A549 (cell line): Measurements from ENCODE around the gene GPI.

Experiments used
- ESRRA ChIP-seq: fragments of 150-350 bp; IDR thresholded peaks from 2 replicates; pipeline ENCODE4 v1.6.1; 2014; ENCODE audit warnings: mild to moderate bottlenecking, low read length, borderline replicate concordance
- FOSB ChIP-seq: fragments of 250-450 bp; sonication (Bioruptor Pico); IDR thresholded peaks from 2 replicates; pipeline ENCODE4 v1.5.0; 2020; ENCODE audit warnings: mild to moderate bottlenecking, moderate library complexity
- KDM1A ChIP-seq: fragments of 200-600 bp; sonication (generic); IDR thresholded peaks from 2 replicates; pipeline ENCODE4 v1.6.1; 2016; ENCODE audit warnings: low read depth, mild to moderate bottlenecking
- KDM5A ChIP-seq: fragments of 200-600 bp; sonication (generic); IDR thresholded peaks from 2 replicates; pipeline ENCODE4 v1.6.1; 2016; ENCODE audit warnings: antibody characterized with exemption, mild to moderate bottlenecking
- POLR2A ChIP-seq: IDR thresholded peaks from 2 replicates; pipeline ENCODE4 v1.6.1; 2012; ENCODE audit warnings: mild to moderate bottlenecking, low read length
- POLR2AphosphoS2 ChIP-seq: conservative IDR thresholded peaks from 2 replicates; pipeline ENCODE4 v1.6.1; 2012; ENCODE audit warnings: low read length, improper control_type of control experiment, inconsistent platforms
- RAD21 ChIP-seq, 2 experiments: fragments of >200 bp in 1 of 2; sonication (Bioruptor Twin) in 1 of 2; formaldehyde crosslinking in 1 of 2; IDR thresholded peaks in 1 of 2; conservative IDR thresholded peaks in 1 of 2; 2 replicates in 1 of 2; 3 replicates in 1 of 2; pipeline ENCODE4 v1.6.1; 2012 to 2018; ENCODE audit warnings: inconsistent platforms in 1 of 2
- TP53 ChIP-seq: fragments of 250-450 bp; sonication (Bioruptor Pico); IDR thresholded peaks from 2 replicates; pipeline ENCODE4 v1.5.0; 2021; ENCODE audit warnings: mild to moderate bottlenecking, moderate library complexity
- TF ChIP-seq, protein P1 (sequence below): fragments of >200 bp; sonication (Bioruptor Twin); formaldehyde crosslinking; IDR thresholded peaks from 3 replicates; pipeline ENCODE4 v1.5.1; 2016
- TF ChIP-seq, protein P2 (sequence below): IDR thresholded peaks from 2 replicates; pipeline ENCODE4 v1.6.1; 2012

DNA sequence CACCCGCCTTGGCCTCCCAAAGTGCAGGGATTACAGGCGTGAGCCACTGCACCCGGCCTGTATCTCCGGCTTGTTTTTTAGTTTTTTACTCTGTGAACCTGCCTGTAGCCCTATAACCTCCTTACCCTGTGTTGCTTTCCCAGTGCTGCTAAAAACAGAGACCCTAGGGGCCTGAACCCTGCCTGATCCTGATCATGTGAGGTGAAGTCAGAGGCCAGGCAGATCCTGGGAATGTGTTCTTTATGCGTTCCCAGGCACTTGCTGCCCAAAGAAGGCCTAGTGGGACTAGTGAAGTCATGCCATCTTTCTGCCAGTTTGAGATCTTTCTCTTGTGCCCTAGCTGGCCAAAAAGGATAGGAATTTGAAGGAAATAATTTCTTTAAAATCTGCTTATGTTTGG, 67.8 kb downstream of the GPI start:
- TF ChIP-seq FOSB (CRISPR knock-in tag) (no peak), POLR2A (no peak), RAD21 (conservative IDR thresholded peaks at IDR 0.05 in 1 of 2, IDR thresholded peaks at IDR 0.05 in 1 of 2) (no peak), ESRRA (no peak), POLR2AphosphoS2 (no peak), KDM5A (no peak), TP53 (CRISPR knock-in tag) (no peak), KDM1A (no peak)
- TF ChIP-seq, protein P1, sequence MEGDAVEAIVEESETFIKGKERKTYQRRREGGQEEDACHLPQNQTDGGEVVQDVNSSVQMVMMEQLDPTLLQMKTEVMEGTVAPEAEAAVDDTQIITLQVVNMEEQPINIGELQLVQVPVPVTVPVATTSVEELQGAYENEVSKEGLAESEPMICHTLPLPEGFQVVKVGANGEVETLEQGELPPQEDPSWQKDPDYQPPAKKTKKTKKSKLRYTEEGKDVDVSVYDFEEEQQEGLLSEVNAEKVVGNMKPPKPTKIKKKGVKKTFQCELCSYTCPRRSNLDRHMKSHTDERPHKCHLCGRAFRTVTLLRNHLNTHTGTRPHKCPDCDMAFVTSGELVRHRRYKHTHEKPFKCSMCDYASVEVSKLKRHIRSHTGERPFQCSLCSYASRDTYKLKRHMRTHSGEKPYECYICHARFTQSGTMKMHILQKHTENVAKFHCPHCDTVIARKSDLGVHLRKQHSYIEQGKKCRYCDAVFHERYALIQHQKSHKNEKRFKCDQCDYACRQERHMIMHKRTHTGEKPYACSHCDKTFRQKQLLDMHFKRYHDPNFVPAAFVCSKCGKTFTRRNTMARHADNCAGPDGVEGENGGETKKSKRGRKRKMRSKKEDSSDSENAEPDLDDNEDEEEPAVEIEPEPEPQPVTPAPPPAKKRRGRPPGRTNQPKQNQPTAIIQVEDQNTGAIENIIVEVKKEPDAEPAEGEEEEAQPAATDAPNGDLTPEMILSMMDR = no peak
- TF ChIP-seq, protein P2, sequence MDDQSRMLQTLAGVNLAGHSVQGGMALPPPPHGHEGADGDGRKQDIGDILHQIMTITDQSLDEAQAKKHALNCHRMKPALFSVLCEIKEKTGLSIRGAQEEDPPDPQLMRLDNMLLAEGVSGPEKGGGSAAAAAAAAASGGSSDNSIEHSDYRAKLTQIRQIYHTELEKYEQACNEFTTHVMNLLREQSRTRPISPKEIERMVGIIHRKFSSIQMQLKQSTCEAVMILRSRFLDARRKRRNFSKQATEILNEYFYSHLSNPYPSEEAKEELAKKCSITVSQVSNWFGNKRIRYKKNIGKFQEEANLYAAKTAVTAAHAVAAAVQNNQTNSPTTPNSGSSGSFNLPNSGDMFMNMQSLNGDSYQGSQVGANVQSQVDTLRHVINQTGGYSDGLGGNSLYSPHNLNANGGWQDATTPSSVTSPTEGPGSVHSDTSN = no peak
